Stimulated activated CD4-positive, alpha-beta T cell treated with anti-CD3 and anti-CD28 coated beads, Interleukin-12 subunit alpha, Interleukin-12 subunit beta, amount 100 ng/mL, for 24 hours (primary cell): ENCODE data around the gene MTRF1L.

ENCODE experiments used
- DNase-seq, 2 experiments: peaks; one replicate each; pipeline ENCODE4 v3.0.0-alpha.2; 2020; ENCODE audit warnings: low read depth in 2 of 2

The MTRF1L gene, protein sequence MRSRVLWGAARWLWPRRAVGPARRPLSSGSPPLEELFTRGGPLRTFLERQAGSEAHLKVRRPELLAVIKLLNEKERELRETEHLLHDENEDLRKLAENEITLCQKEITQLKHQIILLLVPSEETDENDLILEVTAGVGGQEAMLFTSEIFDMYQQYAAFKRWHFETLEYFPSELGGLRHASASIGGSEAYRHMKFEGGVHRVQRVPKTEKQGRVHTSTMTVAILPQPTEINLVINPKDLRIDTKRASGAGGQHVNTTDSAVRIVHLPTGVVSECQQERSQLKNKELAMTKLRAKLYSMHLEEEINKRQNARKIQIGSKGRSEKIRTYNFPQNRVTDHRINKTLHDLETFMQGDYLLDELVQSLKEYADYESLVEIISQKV

DNA sequence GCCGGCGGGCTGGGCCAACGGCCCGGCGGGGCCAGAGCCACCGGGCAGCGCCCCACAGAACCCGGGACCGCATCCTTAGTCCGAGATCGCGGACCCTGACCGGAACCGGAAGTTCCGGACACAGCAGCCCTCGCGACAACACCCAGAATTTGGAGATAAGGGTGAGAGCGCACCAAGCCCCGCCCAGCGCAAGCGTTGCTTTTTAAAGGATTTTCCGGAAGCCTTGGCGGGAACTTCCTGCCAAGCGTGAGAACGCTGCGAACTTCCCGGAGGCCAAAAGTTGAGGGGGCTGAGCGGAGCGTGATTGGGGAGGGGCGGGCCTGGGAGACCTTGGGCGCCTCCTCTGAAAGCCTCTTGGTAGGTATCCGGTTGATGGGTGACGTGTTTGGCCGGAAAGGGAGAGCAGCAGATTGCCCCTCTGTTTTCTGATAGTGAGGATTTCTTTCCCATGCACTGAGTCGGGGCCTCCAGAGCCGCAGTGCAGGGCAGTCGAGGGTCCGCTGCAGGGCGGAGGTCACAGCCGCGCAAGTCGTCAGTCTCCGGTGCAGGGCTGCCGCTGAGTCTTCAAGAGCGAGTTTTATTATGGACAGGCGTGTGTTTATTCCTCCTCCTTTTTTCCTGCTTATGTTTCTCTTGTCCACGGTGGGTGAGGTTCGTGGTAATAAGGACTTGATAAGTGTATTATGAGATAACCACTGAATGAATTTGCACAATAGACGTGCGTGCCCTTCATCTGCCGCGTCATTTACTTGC, at the start of gene MTRF1L:
MTRF1L (minus strand) TSS at position 97 of the 753 bp plus-strand sequence; CDS start at position 73, 24 bp downstream.
- peak; percentile 80 to 88 for DNase-seq

DNA sequence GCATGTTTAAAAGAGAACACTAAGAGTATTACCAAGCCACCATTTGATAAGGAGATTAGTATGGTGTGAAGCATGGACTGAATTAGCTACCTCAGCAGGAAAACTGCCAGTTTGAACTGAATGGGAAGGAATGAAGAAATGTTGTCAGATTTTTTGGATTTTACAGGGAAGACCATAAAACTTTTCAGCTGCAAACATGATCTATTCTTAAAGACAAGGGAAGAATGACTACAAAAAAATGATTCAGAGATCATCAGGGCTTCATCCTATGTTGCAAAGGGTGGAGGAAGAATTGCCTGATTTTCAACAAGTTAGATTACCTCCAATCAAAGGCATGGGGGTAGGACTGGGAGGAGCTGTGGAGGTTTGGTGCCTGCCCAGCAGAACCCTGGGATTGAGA, 49.3 kb upstream of the MTRF1L start:
- no peak for DNase-seq

DNA sequence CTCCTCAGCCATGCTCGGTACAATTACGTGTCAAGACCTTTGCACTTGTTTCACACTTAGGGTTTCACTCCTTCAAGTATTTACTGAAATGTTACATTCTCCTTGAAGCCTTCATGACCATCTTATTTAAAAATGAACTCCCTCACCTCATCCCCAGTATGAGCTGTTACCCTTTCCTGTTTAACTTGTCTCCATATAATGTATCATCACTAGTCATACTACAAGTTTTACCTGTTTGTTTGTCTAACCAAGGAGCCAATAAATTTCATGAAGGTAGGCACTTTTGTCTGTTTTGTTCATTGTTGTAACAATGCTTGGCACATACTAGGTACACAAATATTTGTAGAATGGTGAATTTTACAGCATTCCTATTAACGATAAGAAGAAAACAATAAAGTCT, 46.1 kb upstream of the MTRF1L start:
- DNase-seq: no peak

DNA sequence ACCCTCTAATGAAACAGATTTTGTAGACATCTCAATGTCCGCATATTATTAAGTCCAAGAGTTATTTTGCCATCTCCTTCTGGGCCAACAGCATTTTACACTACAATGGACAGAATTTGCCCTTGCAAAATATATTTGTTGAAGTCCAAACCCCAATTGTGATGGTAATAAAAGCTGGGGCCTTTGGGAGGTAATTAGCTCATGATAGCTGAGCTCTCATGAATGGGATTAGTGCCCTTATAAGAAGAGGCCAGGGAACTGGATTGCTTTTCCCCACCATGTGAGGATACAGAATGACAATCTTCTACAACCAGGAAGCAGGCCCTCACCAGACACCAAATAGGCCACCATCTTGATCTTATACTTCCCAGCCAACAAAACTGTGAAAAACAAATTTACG, 44.9 kb upstream of the MTRF1L start:
- DNase-seq: no peak

DNA sequence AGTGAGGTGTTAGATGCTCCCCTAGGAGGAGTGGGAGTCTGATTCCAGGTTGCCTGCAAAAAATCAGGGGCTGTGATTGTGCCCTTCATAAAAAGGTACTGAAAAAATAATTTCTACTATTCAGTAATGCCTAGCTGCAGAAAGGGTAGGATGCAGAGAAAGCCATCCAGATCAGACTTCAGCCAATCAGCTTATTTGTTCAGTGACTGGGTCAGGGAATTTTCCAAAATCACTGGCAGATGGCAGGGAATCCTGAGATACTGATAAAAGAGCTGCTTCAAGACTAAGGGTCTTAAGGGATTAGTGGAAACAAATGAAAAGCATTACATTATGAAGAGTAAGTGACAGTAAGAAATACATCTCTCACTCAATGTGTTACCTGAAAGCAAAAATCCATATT, 42.8 kb upstream of the MTRF1L start:
- DNase-seq: no peak

DNA sequence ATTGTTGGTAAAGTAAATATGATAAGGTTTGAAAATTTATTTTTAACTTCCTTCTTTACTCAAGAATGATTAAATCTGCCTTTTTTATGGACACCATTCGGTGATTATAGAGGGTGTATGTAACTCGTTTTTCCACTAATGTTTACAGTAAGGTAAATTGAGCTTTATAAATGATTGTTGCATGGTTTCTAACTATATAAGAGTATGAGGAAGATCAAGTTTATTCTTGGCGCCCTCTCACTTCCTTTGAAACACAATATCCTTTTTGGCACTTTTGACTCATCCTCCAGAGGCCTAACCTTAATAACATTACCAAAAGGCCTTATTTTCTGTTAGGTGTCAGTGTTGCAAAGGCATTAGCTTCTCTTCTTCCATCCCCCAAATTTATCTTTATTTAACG, 41.8 kb upstream of the MTRF1L start:
- no peak for DNase-seq

DNA sequence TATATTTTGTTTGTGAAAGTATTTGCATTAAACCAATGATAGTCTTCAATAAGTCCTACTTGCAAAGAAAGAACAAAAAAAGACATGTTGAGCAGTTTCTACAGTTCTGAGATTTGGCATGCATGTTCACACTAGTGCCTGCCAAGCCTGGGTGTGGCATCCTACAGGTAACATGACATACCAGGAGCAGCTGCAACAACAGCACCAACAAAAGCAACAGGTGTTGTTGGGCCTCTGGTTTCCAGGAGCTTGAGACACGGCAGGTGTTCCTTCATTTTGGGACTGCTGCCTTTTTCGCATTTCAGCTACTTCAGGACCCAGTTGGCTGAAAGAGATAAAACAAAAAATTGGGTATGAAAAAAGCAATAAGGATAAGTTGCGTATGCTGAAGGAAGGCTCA, 41.2 kb upstream of the MTRF1L start:
- no peak for DNase-seq

DNA sequence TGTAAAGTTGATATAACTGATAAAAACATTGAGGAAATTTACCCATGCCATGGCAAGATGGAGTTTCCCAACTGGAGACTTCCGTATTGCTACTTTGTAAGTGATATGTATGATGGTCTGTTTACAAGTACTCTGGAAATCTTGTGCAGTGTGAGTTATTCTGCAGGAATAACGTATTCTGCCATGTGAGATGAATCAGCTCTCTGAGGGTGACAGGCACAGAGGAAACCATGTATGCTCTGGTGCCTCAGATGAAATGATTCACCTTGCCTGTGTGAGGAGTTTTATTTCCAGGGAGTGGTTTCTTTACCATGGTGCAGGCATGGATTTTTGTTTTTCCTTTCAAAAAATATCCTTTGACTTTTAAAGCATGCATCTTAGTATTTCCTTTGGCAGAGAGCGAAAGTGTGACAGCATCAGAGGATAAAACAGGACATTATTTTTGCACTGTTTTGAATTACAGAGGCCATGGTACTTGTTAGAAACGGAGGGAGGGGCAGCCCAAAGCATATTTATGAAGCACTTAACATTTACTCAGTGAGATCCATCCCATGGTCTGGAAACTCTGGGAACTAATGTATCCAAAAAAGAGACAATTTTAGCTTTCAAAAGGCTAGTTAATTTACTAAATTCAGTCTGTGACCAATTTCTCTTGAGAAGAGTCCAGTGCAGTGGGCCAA, 36.0 kb upstream of the MTRF1L start:
- DNase-seq: no peak

DNA sequence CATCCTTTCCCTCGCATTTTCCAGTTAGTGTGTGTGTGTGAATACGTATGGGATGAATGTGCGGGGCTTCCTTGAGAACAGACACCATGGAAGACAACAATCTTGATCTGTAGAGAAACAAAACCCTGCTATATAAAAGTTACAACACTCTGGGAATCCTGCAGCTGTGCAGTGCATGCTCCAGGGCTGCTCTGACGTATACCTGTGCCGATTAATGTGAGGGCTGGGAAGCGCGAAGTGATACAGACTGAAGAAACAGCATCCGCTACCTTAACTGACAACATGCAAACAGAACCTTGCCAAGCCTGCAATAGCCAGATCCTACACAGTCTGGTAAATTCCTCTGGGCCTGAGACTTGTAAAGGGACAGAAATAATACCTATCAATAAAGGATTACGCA, 31.6 kb upstream of the MTRF1L start:
- no peak for DNase-seq

DNA sequence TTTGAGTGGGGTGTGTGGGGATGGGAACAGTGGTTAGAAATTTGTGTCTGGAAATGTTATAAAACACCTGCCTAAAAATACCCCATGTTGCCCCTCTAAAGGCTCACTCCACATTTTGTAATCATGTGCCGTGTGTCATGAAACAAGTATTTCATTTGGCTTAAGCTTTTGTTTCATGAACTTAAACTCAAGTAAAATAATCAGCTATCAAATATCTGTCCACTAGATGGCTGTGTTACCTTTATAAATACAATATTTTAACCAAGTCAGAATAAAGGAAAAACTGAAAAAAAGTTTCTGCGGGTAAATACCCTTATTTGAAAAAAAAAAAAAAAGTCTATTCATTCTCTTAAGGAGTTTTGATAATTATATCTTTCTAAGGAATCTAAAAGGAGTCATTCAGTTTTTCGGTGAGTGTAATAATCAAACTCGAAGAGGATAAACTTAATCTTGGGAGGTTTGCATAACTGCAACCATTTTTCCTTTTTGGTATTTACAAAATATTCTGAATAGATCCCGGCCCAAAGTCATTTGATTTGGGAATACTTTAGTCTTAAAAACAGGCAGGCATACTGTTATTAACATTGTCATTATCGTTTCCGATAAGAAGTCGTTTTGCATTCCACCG, 29.9 kb upstream of the MTRF1L start:
- no peak for DNase-seq

DNA sequence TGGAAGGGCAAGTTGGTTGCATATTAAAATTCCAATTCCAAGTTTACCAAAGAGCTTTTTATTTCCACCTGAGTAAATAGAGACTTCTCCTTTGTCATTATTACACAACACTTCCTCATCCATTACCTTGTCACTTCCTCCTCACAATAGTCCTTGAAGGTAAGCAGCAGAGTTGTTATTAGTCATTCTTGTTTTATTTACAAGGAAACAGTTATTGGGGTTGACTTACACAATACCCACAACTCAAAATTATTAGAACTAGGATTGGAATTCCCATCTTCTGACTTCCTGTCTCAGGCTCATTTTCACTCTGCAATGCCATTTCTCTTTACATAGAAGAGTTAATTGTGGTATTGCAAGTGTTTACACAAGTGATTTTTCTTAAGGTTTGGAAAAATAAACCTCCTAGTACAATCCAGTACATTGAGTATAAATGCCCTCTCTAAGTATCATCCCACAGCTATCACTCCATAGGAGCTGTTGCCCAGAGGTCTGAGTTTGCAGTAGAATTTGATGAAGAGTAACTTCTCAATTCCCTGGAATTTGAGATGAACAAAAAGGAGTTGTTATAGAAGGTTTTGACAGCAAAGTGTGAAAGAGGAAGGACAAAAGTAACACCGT, 28.9 kb upstream of the MTRF1L start:
- no peak for DNase-seq

DNA sequence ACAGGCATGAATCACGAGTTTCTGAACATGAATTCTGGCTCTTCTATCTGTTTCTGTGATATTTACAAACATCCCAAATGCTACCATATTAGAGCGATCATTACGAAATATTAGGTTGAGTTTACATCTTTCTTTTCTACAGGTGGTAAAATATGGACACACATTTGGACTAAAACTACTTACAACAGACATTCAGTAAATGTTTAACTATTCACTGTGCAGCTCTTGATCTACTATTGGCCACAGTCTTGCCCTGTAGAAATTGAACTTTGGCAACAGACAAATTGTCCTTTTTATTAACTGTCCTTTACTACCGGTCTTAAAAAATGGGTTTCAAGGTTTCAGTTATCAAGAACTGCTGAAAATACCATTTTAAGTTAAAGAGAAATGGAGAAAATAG, 26.5 kb upstream of the MTRF1L start:
- no peak for DNase-seq

DNA sequence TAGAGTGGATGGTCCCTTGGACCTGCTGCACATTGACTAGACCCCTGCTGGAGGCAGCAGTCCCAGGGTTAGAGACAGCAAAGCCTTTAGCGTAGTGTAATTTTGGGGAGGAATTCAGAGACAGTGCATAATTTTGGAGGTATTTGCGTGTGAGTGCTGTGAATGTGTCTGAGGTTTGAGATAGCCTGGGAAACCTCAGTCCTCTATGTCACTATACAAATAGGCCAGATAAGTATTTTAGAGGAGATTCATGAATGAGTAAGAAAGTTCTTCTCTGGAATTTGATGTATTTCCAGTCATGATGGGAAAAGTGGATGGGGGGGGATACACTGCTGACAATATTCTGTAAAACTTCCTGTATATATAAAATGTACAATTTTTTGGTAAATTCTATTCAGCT, 25.8 kb upstream of the MTRF1L start:
- DNase-seq: no peak

DNA sequence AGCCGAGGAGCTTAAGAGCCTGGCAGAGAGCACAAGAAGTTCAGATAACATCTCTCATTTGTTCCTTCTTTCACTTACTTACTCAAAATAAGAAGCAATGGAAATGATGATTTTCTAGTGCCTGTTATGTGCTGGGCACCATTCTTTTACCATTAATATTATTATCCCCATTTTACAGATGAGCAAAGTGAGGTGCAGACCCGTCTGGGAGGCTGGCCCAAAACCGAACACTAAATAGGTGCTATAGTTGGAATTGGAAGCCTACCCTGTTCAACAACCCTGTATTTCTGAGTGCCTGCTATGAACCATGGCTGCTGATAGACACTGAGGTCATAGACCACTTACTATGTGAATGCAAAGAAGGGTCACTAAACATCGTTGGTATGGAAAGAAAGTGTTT, 25.0 kb upstream of the MTRF1L start:
- no peak for DNase-seq

DNA sequence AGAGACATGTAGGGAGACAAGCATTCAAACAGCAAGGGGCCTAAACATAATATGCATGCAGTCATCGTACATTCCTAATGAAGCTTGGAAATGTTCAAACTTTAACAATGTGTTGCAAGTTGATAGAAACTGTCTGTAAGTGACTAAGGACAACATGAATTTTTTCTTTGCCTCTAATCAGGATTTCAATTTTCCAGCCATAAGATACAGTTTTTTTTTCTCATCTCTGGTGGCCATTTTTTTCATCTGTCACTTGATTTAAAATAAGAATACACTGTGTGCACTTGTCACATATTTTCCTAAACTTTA, 22.2 kb upstream of the MTRF1L start:
- DNase-seq: no peak

DNA sequence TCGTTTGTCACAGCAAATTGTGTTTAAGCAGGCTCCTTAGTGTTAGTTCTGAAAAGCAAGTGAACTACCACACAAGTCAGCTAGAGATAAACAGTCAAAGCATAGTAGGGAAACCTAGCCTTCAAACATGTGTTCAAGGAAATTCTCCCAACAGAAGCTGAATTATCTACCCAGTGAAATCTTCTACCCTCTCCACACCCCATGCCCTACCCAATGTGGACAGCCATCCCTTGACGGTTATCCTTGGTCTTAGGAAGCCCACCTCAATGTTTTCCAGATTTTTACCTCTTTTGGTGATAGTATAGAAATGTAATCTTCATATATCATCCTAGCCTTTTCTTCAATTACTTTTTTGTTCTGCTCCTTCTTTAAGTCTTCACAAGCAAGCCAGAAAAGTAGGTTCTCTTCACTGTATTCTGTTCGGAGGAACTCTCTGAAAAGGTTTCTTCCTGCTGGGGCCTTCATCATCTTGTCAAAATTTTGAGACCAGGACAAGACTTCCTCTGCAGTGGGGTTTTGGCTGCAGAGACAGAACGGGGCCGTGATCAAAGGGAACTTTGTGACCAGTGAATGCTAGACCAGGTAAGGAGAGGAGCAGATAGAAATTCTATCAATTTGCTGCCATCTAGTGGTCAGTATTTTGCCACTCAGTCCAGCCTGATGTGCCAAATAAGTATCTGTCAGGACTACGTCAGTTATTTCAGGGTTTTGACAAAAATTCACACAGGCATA, 21.6 kb upstream of the MTRF1L start:
- peak in 1 of 2 experiments; percentile 7 for DNase-seq

DNA sequence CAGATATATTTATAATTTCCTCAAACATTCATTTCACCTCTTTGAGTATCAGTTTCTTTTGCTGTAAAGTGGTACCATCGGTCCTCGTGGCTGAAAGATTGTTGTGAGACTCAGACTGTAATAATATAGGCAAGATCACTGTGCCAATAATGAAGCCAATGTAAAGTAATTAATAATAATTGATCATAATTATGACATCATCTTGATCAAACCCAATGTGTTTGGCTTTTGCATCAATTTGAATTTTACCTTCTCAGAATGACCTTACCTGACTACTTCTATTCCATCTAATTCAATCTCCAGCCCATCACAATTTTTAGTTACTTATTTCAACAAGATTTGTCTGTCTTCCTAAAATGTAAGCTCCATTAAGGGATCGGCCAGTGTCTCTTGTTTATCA, 15.8 kb upstream of the MTRF1L start:
- no peak for DNase-seq

DNA sequence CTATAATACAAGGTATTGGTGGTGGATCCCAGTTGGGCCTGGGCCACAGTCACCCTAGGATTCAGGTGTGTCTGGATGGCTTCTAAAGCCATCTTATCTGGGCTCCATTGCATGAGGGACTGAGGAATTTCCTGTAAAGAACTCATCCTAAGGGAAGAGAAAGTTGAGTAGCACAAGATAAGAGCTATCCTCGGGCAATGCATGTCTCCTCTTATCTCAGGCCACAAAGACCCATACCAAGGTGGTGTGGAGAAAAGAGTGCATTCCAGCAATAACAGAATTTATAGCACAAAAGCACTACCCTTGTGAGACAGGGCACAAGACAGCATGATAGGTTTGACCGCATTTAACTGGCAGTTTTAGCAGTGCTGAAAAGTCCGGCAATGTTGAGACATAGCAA, 14.3 kb upstream of the MTRF1L start:
- no peak for DNase-seq

DNA sequence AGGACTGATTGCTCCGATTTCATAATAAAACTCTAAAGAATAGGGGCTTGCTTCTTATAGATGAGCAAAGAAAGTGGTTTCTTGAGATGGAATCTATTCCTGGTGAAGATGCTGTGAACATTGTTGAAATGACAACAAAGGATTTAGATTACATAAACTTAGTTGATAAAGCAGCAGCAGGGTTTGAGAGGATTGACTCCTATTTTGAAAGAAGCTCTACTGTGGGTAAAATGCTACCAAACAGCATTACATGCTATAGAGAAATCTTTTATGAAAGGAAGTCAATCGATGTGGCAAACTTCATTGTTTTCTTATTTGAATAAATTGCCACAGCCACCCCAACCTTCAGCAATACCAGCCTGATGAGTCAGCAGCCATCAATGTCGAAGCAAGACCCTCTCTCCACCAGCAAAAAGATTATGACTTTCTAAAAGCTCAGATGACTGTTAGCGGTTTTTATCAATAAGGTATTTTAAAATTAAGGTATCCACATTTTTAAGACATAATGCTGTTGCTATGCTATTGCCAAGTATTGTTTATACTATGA, 12.7 kb upstream of the MTRF1L start:
- DNase-seq: no peak

DNA sequence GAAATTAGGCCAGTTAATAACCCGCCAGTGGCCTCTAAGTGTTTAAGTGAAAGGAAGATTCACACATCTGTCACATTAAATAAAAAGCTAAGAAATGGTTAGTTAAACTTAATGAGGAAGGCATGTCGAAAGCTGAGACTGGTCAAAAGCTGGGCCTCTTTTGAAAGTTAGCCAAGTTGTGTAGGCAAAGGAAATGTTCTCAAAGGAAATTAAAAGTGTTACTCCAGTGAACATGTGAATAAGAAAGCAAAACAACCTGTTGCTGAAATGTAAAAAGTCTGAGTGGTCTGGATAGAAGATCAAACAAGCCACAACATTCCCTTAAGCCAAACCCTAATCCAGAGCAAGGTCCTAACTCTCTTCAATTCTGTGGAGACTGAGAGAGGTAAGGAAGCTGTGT, 10.9 kb upstream of the MTRF1L start:
- DNase-seq: no peak

DNA sequence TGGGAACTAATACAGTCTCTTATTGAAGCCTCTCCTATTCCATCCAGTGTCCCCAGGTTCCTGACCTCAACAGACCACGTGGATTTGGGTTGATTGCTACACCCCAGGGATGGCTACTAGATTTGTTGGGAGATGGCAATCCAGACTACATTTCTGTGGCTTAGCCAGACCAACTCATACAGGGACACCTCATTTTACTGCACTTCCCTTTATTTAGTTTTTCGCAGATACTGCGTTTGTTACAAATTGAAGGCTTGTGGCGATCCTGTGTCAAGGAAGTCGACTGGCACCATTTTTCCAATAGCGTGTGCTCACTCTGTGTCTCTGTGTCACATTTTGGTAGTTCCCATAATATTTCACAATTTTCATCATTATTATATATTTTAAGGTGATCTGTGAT, 10.3 kb upstream of the MTRF1L start:
- DNase-seq: no peak
